ENCODE data around the gene TRAF4.
A peak's percentile ranks its signal among the peaks of the same experiment; 100 is the strongest.
"Not testable (repeated sequence)": the region's sequence is repeated elsewhere in the genome, so short reads cannot be mapped to it uniquely, and the experiment has no call there.

The TRAF4 gene

DNA sequence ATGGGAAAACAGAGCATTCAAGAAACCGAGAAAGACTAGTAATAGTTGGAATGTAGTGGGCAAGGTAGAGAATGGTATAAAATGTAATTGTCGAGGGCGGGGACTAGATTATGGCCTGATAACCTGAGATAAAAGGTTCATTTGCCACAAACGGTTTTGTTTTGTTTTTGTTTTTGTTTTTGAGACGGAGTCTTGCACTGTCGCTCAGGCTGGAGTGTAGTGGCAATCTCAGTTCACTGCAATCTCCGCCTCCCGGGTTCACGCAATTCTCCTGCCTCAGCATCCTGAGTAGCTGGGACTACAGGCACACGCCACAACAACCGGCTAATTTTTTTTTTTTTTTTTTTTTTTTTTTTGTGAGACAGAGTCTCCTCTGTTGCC, 13.9 kb upstream of the TRAF4 start:
- DNase-seq: no peak

DNA sequence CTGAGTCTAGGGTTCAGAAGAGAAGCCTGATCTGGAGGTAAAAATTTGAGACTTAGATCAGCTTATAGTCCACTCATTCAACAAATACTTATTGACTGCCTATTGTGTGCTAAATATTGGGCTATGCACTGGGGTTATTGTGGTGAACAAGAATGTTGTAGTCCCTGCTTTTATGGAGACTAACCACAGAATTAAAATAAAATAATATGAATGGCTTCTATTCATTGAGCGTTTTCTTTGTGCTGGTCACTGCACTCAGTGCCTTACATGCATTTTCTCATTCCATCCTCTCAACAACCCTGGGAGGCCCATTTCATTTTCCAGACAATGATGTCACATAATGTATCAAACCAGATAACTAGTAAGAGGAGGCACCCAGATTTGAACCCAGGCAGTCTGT, 10.5 kb upstream of the TRAF4 start:
- DNase-seq: no peak

DNA sequence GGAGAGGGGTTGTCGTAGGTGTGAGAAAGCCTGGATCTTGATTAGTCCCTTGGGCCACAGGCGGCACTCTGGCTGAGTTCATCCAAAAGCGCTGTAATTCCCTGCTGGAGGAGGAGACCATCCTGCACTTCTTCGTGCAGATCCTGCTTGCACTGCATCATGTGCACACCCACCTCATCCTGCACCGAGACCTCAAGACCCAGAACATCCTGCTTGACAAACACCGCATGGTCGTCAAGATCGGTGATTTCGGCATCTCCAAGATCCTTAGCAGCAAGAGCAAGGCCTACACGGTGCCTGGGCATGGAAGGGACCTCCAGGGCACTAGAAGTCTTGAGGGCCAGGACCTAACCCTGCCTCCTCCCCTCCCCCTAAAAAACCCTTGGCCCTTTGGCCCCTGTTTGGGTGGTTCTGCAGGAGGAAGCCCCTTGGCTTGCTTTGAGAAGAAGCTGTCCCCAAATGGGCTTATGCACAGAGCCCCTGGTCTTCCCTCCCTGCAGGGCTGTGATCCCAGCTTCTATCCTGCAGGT, 9.0 kb upstream of the TRAF4 start:
- no peak for DNase-seq

DNA sequence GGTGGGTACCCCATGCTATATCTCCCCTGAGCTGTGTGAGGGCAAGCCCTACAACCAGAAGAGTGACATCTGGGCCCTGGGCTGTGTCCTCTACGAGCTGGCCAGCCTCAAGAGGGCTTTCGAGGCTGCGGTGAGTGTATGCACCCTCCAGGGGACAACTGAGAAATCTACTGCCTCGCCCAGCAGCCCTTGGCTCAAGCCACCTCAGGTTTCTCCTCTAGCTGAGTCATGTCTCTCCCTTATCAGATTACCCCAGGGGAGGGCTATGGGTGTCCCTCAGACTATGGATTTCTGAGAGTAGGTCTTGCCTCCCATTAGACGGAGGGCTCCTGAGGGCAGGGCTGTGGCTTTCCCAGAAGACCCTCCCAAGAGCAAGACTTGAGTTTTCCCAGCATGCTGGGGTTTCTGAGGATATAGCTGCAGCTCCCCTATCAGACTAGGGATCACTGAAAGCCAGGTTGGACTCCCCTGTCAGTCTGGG, 8.5 kb upstream of the TRAF4 start:
- no peak for DNase-seq

DNA sequence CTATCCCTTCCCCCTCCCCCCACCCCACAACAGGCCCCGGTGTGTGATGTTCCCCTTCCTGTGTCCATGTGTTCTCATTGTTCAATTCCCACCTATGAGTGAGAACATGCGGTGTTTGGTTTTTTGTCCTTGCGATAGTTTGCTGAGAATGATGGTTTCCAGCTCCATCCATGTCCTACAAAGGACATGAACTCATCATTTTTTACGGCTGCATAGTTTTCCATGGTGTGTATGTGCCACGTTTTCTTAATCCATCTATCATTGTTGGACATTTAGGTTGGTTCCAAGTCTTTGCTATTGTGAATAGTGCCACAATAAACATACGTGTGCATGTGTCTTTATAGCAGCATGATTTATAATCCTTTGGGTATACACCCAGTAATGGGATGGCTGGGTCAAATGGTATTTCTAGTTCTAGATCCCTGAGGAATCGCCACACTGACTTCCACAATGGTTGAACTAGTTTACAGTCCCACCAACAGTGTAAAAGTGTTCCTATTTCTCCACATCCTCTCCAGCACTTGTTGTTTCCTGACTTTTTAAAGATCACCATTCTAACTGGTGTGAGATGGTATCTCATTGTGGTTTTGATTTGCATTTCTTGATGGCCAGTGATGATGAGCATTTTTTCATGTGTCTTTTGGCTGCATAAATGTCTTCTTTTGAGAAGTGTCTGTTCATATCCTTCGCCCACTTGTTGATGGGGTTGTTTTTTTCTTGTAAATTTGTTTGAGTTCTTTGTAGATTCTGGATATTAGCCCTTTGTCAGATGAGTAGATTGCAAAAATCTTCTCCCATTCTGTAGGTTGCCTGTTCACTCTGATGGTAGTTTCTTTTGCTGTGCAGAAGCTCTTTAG, 7.7 kb upstream of the TRAF4 start:
- DNase-seq: not testable (repeated sequence)

DNA sequence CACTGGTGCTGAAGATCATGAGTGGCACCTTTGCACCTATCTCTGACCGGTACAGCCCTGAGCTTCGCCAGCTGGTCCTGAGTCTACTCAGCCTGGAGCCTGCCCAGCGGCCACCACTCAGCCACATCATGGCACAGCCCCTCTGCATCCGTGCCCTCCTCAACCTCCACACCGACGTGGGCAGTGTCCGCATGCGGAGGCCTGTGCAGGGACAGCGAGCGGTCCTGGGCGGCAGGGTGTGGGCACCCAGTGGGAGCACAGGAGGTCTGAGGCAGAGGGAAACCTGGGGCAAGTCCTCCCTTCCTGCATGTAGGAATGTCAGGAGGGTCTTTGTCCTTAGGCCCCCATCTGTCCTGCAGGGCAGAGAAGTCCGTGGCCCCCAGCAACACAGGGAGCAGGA, 6.5 kb upstream of the TRAF4 start:
- DNase-seq: no peak

DNA sequence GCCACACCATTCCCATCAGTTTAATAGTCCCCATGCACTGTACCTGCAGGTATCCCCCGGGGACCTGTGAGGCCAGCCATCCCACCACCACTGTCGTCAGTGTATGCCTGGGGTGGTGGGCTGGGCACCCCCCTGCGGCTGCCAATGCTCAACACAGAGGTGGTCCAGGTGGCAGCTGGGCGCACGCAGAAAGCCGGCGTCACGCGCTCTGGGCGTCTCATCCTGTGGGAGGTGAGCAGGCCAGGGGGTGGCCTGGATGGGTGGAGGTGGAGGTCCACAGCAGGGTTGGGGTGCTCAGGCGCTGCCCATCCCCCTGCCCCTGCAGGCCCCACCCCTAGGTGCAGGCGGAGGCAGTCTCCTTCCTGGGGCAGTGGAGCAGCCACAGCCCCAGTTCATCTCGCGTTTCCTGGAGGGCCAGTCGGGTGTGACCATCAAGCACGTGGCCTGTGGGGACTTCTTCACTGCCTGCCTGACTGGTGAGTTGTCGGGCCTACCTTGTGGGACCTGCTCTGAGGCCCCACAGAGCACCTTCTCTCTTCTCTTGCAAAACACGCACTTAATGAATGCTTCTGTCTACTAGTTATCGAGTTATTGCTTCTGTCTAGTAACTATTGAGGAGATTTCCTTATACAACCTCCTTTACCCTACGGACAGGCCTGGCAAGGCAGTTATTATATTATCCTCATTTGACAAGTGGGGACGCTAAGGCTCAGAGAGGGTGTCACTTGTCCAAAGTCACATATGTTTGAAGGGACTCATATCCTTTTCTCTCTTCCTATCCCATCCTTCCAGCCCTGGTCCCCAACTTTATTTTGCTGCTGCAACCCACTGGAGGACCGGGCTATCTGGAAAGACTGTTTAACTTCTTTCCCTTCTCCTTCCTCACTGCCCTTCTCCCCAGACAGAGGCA, 5.8 kb upstream of the TRAF4 start:
- no peak for DNase-seq

DNA sequence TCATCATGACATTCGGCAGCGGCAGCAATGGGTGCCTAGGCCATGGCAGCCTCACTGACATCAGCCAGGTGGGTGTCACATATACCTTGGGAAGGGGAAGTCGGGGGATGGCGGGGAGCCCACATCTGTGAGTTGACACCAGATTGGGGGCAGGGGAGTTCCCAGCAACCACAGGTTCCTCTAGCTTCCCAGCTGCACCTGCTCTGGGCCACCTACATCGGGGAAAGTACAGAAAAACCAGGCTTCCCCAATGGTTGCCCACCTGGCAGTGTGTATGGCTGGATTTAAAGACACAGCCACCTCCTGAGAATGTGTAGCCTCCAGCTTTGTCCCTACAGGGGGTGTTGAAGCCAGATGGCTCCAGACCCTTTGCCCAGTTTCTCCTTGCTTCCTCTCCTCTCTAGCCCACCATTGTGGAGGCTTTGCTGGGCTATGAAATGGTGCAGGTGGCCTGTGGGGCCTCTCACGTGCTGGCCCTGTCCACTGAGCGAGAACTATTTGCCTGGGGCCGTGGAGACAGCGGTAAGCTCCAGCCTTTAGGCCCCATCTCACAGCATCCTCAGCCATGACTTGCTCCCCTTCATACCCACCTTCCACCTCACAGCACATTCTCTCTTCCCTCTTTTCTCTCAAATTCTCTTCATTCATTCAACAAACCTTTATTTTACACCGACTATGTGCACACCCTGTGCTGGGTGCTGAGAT, 5.0 kb upstream of the TRAF4 start:
- DNase-seq: no peak

DNA sequence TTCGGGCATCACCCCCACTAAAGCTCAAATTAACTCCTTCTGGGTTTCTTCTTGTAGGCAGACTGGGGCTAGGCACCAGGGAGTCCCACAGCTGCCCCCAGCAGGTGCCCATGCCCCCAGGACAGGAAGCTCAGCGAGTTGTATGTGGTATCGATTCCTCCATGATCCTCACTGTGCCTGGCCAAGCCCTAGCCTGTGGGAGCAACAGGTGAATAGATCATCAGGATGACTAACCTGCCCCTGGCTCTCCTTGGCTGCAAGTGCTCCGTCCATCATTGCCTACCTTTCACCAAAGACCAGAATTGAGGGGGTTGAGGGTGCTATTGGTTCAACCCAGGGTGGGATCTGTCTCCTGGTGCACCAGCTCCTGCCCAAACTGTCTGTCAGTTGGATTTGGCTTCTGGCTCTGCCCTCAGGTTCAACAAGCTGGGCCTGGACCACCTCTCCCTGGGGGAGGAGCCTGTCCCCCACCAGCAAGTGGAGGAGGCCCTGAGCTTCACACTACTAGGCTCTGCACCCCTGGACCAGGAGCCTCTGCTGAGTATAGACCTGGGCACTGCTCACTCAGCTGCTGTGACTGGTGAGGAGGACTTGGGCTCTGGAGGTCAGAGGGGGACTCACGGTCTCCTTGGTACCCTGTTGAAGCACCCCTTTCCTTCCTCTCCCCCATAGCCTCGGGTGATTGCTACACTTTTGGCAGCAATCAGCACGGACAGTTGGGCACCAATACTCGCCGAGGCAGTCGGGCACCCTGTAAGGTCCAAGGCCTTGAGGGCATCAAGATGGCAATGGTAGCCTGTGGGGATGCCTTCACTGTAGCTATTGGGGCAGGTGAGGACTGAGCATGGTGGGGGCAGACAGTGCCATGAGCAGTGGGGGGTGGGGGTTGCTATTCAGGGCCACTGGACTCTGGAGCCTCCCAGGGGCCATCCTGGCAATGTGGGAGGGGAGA, 3.1 kb upstream of the TRAF4 start:
- no peak for DNase-seq

DNA sequence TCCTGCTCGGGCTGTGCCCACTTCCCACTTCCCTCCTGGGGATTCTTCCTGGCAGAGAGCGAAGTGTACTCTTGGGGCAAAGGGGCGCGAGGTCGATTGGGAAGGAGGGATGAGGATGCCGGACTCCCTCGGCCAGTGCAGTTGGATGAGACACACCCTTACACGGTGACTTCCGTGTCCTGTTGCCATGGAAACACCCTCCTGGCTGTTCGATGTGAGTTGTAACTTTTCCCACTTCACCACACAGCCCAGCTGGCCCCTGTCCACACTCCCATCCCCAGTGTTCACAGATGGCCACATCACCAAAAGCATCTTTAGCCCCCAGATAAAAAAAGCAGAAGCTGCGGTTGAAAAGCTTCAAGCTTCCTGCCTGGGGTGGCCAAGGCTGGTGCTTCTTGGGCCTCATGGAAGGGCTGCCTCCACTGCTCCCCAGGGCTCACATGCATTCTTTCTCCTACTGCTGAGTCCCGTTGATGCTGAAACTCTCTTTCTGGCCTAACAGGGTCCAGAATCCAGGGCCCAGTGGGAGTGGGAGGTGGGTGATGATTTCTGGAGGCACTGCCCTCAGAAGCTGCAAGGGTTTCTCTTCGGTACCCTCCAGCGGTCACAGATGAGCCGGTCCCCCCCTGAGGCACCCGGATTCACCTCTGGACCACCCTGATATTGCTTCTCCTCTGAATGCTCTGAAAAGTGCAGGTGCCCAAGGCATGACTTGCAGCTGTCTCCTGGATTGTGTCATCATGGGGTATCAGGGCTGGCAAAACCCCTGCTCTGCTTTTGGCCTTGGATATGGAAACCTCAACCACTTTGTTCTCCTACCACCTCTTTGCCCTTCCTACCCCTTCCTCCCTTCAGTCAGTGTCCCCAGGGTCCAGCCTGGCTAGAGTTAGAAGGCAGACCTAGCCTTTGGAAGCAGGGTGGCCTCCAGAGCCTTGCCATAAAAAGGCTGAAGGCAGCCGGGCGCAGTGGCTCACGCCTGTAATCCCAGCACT, 2.2 kb upstream of the TRAF4 start:
- DNase-seq: peak in 1 of 14 donors; percentile 33

DNA sequence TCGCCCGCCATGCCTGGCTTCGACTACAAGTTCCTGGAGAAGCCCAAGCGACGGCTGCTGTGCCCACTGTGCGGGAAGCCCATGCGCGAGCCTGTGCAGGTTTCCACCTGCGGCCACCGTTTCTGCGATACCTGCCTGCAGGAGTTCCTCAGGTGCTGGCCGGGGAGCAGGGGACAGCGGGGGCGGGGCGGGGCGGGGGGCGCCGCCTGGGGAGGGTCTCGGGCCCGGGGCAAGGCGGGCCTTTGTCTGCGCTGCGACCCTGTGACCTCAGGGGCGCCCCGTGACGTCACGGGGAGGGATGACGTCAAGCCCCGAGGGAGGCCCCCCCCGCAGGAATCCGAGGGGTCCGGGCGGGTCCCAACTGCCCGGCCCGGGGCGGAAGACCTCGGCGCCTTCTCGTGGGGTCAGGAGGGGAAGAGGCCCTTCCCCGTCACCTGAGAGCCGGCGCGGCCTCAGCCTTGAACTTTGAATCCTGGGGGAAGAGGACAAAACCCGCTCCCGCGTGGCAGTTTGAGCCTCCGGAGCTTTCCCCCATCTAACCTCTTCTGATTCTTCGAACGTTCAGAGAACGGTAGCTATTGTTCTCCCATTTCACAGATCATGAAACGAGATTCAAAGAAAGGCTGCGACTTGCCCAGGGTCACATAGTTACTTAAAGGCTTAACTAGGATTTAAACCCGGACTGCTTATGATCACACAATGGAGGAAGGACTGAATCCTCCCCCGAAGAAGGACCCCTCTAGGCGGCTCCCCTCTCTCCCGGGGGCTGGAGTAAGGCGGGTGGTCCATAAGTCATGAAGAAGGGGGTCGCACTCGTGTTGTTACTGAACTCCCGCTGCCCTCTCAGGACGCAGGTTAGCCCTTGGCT, 527 bp downstream of the TRAF4 start:
- DNase-seq: peak in 10 of 14 donors; percentile 41 to 77 (median 63)

DNA sequence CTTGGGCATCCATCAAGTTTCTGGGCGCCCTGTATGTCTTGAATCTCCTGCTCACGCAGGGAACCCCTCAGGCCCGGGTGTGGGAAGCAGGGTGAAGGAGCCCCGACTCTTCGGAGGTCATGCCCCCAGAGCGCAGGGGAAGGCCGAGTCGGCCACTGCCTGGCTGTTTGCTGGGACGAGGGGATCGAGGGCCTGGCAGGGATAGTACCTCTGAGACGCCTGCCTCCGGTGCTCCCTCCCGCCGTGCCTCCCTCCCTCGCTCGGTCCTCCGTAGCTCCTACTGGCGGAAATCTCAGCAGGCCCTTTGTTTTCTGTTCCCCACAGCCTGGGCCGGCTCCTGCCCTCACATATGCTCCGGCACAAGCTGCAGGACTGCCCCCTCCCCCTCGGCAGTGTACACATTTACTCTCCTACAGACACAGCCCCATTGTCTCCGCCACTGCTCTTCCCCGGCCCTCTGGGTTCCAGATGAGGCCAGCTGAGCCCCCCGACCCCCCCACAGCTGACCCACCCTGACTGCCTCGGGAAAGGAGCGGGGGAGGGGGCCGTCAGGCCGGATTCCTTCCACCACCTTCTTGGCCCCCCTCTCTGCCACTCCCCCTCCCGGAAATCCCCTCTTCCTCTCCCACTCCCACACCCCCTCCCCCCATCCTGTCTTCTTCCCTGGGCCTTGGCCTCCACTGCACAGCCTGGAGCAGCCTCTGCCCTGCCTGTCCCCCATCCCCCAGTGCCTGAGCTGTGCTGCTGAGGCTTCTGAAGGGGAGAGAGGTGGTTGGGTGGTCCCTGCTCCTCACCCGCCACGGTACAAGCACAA, 1.4 kb downstream of the TRAF4 start:
- peak in 13 of 14 donors; percentile 39 to 90 (median 81) for DNase-seq

DNA sequence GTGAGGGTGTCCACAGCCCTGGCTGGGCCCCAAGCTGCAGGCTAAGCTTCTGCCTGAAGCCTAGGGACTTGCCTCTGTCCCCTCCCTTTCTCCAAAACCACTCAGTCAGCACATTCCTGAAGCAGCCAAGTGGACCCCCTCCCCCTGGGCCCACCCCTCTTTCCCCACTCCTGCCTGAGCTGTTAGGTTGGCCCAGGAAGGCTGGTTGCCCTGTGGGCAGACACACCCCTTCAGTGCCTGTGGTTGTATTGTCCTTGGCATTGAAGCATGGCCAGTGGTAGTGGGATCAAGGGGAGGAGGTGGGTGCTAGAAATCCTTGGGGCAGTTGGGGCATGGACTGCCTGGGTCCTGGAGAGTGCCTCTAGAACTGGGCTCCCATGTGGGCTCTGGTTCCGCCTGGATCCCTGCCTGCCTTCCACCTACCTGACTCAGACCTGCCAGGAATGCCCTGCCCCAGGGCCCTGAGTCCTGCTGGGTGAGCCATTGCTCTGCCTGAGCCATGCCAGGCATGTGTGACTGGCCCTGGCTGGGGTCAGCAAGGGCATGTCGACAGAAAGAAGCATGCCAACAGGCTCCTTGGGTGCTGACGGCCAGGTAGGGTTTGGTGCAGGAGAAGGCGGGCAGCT, 2.1 kb downstream of the TRAF4 start:
- DNase-seq: peak in 2 of 14 donors; percentile 54 to 62

DNA sequence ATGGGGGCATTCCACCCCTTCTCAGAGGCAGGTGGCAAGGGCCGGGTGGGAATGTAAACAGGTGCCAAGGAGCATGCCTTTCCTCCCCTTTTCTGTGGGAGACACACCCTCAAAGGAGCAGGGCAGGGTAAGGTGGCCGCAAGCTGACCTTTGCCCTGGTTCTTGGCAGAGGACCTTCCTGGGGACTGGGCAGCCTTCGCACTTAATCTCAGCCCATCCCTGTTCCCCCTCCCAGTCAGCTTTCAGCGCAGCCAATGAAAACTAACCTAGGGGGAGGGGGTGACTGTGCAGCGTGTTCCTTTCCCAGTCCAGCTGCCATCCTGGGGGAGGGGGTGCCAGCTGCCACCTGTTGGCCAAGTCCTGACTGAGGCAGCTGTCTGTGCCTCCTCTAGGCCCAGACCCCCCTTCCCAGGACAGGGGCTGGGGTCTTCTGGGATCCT, 2.8 kb downstream of the TRAF4 start:
- peak in 11 of 14 donors; percentile 42 to 83 (median 66) for DNase-seq

DNA sequence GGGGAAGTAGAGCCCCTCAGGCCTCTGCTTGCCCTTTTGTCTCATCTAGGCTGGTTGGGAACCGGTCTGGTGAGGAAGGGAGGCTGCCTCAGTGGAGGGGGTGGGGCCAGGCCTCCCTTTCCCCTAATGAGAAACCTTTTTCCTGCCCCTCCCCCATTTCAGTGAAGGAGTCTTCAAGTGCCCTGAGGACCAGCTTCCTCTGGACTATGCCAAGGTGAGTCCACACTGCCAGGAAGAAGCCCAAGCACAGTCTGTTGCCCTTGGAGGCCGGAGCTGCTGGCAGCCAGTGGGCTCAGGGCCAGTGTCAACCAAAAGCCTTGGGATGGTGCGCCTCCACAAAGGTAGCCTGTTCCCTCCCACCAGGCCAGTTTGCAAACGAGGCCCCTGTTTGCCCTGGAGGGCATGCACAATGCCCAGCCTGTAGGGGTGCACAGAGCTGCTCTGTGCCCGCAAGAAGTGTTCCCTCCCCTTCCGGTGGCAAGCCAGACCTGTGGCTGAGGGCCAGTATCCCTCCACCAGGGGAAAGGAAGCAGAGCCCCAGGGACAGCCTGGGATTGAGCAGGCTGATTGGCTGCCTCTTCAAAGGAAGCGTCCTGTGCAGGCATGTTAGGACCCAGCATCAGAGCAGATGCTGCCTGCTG, 3.4 kb downstream of the TRAF4 start:
- DNase-seq: peak in 13 of 14 donors; percentile 17 to 83 (median 66)

DNA sequence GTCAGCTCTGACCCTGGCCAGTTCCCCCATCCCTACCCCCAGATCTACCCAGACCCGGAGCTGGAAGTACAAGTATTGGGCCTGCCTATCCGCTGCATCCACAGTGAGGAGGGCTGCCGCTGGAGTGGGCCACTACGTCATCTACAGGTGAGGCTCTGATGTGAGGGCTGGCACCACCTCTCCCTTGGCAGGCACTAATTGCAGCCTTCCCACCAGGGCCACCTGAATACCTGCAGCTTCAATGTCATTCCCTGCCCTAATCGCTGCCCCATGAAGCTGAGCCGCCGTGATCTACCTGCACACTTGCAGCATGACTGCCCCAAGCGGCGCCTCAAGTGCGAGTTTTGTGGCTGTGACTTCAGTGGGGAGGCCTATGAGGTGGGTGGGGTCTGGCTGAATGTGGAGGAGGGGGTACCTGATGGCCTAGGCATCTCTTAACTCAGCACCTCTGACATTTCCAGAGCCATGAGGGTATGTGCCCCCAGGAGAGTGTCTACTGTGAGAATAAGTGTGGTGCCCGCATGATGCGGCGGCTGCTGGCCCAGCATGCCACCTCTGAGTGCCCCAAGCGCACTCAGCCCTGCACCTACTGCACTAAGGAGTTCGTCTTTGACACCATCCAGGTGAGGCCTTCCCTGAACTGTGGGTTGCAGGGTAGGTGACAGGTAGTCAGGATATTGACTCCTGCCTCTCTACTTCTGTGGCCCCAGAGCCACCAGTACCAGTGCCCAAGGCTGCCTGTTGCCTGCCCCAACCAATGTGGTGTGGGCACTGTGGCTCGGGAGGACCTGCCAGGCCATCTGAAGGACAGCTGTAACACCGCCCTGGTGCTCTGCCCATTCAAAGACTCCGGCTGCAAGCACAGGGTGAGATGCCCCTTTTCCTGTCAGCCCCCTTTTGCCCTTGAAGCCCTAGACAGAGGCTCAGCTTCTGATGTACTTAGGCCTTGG, 4.3 kb downstream of the TRAF4 start:
- DNase-seq: no peak
